Cortex of kidney (tissue), 1 donor: Measurements from ENCODE around the gene TSGA10.
"Not testable (repeated sequence)": the region's sequence is repeated elsewhere in the genome, so short reads cannot be mapped to it uniquely, and the experiment has no call there.

Source experiments
- DNase-seq: peaks from one replicate; lab custom pipeline; 2025; lab: John Stamatoyannopoulos, UW

Gene TSGA10

GRCh38 chr2:99154643-99155536 is at the start of gene TSGA10, which contains the start of gene LIPT1:
TSS of gene TSGA10 (minus strand) at chr2:99154942. CDS start at chr2:99109439, 45,503 bp downstream.
TSS of gene LIPT1 (plus strand) at chr2:99154967. CDS start at chr2:99161958, 6,991 bp downstream.
- peak; percentile 45 for DNase-seq

DNA sequence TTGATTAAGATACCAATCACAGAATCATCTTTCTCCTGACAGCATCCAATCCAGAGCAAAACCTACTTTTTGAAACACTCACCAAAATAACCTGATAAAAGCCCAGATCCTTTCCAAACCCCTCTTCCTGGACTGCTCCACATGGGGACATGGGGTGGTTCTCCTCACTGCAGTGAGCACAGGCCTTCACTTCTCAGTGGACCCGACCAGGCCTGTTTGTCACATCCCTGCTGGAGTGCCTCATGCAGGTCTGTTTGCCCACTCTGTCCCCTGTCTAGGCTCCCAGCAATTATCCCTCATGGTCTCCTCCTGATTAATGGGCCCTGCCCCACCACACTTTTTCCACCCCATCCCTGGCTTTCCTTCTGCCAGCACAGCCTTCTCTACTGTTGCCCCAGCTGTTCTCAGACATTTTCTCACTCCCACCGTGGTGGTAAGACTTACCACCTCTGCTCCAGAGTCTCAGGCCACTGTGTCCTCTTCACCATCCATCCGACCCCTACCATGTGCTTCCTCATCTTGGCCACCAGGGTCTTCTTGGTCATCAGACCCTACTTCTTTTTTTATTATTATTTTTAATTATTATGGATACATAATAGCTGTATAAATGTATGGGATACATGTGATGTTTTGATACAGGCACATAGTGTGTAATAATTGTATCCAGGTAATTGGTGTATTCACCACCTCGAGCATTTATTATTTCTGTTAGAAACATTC is 47.4 kb upstream of the TSGA10 start:
- DNase-seq, result no peak

GRCh38 chr2:99200076-99200800 is 45.5 kb upstream of the TSGA10 start:
- DNase-seq, result no peak

GRCh38 chr2:99198103-99198841 is 43.5 kb upstream of the TSGA10 start:
- no peak for DNase-seq

DNA sequence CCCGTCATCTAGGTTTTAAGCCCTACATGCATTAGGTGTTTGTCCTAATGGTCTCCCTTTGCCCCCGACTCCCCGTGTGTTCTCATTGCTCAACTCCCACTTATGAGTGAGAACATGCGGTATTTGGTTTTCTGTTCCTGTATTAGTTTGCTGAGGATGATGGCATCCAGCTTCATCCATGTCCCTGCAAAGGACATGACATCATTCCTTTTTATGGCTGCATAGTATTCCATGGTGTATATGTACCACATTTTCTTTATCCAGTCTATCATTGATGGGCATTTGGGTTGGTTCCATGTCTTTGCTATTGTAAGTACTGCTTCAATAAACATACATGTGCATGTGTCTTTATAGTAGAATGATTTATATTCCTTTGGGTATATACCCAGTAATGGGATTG is 37.6 kb upstream of the TSGA10 start:
- not testable (repeated sequence) for DNase-seq

GRCh38 chr2:99190548-99190947 is 35.8 kb upstream of the TSGA10 start:
- no peak for DNase-seq

- no peak for DNase-seq
Observed at GRCh38 chr2:99188357-99188756, 33.6 kb upstream of the TSGA10 start.

GRCh38 chr2:99187011-99187410 is 32.3 kb upstream of the TSGA10 start:
- DNase-seq, result no peak

GRCh38 chr2:99184811-99185210 is 30.1 kb upstream of the TSGA10 start:
- DNase-seq, result no peak

- no peak for DNase-seq
Observed at GRCh38 chr2:99183025-99183424, 28.3 kb upstream of the TSGA10 start.

DNA sequence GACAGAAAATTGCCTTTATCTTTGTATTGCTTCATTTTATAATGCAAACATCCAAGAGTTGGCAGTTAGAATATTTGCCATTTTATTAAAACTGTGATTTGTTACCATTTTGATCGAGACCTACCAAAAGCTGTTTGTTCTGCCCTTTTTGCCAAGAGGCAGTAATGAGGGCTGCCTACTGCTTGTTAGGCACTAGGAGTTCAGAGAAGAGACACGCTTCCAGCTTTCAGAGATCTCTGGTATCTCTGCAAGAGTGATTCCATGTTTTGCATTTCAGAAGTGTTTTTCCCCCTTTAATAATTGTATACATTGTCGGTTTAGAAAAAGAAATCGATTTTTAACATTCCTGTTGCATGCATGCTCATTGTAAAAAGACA is 26.9 kb upstream of the TSGA10 start:
- no peak for DNase-seq

DNA sequence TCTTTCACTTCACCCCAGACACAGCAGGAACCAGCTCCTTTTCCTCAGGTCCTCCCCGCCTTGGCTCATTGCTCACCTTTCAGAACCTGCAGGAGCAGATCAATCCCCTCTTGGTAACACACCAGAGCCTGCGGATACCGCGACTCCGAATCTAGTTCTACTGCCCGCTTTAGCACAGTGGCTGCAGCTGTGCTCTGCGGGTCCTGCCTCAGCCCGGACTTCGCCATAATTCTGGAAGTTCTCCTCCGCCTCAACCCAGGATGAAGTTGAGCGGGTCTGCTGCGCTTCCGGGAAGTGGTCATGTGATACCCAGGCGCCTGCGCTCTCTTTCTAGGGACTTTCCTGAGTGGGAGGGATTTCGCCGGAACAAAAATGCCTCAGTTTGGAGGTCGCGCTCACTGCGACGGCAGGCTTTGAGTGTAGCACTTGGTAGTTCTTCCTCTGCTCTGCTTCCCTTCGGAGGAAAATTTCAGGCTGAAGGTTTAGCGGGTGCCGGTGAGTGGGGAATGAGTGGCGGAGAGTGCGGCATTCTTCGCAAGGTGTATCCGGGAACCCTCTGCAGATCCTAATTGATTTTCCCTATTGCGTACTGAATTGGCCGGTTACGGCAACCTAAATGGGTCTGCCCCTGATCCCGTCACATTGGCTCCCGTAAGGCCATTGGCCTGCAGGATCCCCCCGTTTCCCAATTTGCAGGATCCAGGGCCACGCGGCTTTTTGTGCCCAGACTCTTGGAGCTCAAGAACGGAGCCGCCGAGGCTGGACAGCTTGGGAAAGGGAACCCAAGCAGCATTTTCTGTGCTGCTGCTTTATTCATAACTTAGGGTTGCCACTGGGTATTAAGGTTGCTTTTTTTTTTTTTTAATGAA is 26.2 kb upstream of the TSGA10 start, which contains the start of the genes MITD1 and MRPL30:
Gene MITD1, minus strand, starts transcription at position 304 of the 869 bp plus-strand sequence. Its CDS starts 77 bp downstream, at position 227.
Gene MRPL30, plus strand, starts transcription at position 430 of the 869 bp plus-strand sequence. CDS start 5,020 bp downstream, outside the sequence.
- peak; percentile 34 for DNase-seq

- DNase-seq, result no peak
Observed at GRCh38 chr2:99171377-99172140, 16.8 kb upstream of the TSGA10 start.

DNA sequence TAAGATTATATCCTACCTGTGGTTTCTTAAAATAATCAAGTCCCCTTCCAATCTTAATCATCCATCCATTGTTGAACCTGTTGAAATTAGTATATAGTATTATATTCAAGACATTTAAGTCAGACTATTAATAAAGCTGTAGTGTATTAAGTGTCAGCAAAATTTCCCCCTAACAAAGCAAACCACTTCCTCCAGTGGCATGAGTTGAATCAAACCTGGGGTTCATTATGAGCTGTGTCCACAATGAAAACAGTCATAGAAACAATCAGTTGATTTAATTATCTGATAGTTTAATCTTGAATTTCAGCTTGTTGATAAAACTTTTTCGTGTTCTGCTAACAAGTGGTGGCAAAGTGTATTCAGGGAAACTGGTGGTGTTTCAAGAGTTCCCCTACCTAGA is 14.8 kb upstream of the TSGA10 start:
- no peak for DNase-seq

DNA sequence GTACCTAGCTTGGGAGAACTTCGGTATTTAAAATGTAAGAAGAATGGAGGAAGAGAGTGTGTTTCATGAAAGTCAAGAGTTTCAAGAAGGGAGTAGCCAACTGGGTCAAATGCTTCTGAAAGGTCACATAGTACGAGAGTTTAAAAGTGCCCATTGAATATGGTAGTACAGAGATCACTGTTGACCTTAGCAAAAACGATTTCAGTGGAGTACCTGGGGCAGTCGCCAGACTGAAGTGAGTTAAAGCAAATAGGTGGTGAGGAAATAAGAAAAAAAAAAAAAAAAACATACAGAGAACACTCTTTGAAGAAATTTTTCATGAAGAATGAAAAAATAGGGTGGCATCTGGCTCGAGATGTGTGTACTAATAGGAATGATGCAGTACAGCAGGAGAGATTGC is 11.5 kb upstream of the TSGA10 start:
- no peak for DNase-seq

DNA sequence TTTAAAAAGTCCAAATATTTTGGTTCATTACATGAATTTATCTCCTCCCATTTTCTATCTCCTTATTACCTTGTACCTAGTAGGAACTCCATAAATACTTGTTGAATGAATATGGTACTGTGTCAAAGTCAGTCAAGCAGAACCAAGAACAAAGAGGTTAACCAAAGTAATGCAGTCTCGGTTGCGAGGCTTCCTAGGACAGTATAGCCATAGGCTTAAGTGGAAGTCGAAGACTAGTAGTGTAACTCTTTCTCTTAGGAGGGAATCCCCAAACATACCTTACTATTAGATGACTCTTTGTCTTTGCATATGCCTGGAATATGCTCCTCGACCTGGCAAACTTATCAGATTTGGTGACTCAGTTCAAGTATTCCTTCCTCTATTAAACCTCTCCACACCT is 4.9 kb upstream of the TSGA10 start:
- DNase-seq, result no peak

- no peak for DNase-seq
Observed at GRCh38 chr2:99158599-99158998, 3.9 kb upstream of the TSGA10 start.

DNA sequence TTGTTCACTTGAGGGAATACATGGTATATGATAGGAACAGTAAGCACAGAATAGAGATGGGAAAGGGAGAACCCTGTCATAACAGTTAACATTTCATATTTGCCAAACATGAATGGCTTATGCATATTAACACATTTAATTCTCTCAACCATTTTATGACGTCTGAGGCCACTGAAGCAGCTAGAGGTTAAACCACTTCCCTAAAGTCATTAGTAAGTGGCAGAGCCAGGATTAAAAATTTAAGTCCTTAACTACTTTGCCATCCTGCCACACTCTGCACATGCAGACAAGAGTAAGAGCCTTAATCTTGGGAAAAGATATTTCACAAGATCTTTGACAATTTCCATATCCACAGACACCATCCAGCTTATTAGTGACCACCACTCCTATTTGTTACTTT is 2.1 kb upstream of the TSGA10 start:
- no peak for DNase-seq

DNA sequence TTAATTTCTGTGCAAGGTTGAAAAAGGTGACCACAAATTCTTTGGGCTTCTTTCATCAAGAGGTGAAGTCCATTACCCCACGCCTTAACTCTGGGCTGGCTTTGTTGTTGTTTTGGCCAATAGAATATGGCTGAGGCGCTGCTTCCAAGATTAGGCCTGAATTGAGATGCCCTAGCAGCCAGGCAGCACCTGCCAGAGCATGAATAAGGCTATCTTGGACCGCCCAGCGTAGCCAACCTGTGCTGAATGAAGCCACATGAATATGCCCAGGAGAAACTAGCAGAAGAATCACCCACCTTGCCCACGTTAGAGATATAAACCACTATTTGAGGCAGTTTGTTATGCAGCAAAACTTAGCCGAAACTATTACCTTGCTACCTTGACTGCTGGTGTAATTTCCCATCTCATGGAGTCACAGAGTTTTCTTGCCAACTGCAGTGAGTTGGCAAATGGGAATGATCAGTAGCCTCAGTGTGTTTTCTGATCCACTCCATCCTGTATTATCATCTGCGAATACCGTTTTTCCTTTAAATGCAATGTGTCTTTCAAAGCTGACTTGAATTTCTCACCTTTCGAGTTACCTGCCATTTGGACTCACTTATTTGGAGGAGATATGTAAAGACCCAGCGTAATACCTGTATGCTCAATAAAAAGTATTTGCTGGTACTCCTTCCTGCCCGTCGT is 679 bp downstream of the TSGA10 start:
- DNase-seq, result no peak
